Measurements from ENCODE around the gene EGFL7.

The EGFL7 gene

DNA sequence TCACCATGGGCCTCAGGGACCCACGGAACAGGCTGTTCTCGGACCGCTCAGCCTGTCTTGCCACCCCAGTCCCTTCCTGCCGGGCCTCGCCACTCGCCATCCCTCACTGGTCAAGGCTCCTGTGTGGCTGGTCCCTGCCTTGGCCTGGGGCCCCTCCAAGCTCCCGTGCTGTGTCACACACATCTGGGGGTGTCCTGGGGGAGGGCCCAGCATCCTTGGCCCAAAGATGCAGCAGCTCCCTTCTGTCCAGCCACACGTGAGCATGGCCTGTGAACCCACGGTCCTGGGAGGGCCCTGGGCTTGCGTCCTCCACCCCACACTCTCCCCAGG lies 425 bp upstream of the EGFL7 start:
- DNase-seq: no peak

DNA sequence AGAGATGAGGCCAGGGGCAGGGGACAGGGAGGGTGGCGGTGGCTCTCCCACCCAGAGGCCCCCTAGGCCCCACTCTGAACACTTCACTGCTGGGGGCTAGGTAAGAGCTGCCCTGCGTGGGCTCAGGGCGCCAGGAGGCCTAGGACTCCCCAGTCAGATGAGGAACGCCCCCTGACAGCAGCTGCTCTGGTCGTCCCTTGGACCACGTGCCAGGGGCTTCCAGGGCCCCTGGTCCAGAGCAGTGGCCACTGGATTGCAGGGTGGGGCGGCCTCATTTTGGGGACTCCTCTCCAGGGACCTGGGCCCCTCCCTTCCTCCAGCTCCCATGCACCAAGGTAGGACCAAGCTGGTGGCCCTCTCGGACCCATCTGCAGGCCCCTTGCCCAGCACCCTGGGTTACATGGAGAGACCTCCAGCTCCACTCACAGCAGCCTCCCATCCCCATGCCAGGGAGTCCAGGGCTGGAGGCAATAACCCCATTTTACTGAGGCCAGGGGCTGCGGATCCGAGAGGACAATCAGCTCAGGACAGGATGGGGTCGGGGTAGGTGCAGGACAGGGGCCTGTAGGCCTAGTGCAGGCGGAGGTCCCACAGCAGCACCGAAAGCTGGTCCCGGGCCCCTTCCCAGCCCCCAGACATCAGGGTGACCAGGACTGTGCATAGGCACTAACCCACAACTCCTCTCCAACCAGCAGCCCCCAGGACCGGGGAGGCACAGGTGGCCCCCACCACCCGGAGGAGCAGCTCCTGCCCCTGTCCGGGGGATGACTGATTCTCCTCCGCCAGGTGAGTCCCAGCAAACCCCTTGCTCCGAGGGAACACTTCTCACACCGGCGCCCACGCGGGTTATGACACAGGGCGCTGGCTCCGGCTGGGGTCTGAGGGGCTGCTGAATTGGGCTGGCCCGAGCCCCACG lies 1.5 kb downstream of the EGFL7 start:
- no peak for DNase-seq

DNA sequence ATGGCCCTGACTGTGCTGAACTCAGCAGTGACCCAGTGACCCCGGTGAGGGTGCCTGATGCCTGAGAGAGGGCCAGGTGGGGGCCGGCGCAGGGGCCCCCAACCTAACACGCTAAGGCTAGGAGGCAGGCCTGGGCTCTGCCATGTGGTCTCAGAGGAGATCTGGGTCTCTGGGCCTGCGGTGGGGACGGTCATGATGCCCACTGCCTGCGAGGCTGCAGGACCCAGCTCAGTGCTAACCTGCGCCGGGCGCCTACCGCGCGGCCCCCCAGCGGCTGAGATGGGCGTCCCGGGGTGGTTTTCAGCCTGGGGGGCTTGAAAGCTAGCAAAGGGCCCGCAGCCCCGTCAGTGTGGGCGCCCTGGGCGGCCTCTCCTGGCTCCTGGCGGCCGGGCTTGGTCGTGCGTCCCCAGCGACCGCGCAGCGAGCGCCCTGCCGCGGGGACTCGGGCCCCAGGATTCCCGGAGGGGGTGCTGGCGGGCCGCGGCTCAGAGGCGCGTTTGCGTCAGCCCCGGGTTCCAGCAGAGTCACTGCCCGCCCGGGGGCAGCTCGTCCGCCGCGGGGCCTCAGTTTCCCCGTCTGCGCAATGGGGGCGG lies 2.5 kb downstream of the EGFL7 start:
- no peak for DNase-seq

DNA sequence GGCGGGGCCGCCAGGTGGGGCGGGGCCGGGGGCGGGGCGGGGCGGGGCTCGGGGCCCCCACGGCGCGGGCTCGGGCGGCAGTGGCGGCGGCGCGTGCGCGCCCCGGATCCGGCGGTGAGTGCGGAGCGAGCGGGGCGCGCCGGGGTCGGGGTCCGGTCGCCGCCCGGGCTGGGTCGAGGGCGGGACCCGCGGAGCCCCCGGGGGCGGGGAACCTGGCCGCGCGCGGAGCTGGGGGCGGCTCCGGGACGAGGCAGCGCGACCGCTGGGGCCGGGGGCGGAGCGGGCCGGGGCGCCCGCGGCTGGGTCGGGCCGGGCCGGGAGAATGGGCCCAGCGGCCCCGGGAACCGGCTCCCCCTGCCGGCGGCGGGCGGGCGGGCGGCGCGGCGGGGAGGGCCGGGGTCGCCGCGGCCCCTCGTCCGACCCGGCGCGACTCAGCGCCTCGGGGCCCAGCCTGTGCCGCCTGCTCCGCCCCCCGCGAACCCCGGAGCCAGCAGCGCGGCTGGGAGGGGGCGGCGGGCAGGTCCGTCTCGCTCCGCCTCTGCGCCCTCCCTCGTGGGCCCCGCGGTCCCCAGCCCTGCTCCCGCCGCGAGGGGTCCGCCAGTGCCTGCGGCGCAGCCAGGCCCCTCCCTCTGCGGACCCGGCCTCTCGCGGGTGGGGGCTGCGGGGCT lies 3.1 kb downstream of the EGFL7 start:
- DNase-seq: no peak

GRCh38 chr9:136666372-136667213 lies 3.9 kb downstream of the EGFL7 start:
- DNase-seq: no peak

DNA sequence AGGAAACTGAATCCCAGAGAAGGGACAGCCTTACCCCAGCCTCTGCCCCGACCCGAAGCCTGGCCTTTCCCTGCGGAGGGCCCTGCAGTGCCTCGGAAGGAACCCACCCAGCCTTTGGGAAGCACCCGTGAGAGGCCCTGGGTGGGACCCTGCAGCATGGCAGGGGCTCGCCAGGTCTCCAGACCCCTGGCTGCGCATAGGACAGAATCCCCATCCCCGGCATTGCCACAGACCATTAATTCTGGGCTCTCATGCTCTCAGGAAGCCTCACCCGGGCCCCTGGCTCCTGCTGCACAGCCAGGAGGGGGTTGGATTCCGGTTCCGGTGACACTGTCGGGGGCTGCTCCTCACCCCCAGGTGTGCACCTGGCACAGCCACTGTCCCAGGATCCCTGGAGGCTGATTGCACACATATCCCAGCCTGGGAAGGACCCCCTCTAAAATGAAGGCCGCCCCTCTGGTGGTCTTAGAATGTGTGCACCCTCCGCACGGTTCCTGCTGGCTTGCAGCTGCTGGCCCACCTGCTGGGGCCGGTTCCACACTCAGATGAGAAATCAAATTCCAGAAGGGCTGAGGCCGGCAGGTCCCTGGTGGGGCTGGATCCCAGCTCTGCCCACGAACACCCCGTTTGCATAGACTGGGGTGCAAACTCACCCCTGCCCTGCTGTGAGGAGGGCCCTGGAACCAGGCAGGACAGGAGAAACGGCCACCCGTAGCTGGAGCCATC lies 4.7 kb downstream of the EGFL7 start:
- no peak for DNase-seq

GRCh38 chr9:136667940-136668760 lies 5.4 kb downstream of the EGFL7 start:
- DNase-seq: no peak

DNA sequence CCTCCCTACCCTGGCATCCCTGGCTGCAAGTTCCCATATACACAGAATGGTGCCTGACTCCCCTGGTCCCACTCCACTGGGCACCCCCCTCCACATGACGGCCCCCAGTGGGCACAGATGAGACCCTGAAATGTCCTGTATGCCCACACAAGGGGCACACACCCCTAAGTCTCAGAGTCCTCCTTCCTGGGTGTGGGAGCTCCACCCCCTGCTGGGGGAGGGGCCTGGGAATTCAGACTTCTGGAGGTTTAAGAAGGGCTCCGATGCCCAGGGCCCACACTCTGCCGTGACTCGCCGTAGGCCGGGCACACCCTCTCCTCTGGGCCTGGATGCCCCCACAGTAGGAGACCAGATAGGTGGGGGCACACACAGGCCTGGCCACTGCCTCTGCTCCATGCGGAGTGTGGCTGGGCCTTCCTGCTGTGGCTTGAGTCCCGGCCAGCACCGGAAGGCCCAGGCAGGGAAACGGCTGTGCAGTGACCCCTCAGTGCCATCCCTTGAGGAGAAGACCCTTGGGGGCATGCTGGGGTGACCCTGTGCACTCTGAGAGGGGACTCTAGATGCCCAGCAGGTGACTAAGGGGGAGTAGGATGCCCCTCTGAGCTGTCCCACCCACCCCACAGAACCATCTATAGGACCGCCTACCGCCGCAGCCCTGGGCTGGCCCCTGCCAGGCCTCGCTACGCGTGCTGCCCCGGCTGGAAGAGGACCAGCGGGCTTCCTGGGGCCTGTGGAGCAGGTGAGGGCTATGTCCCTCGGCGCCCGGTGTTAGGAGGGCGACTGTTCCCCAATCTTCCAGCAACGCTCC lies 6.5 kb downstream of the EGFL7 start:
- DNase-seq: no peak

GRCh38 chr9:136669791-136670464 lies 7.2 kb downstream of the EGFL7 start:
- DNase-seq: no peak

DNA sequence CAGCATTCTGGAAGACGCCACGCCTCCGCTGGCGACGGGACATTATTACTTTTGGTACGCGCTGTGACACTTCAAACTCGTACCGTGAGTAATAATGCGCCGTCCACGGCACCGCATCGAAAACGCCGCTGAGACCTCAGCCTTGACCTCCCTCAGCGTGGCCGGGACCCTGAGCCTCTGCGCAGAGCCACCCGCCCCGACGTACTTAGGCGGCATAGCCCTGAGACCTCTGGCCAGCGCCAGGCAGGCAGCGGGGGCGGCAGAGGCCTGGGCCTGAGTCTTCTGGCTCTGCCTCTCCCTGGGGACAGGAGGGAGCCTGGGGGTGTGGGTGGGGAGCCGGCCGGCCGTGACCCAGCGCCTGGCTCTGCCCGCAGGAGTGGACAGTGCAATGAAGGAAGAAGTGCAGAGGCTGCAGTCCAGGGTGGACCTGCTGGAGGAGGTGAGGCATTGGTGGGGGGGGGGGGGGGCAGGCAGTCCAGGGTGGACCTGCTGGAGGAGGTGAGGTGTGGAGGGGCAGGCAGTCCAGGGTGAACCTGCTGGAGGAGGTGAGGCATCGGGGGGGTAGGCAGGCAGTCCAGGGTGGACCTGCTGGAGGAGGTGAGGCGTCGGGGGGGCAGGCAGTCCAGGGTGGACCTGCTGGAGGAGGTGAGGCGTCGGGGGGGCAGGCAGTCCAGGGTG lies 8.0 kb downstream of the EGFL7 start:
- no peak for DNase-seq

- no peak for DNase-seq
Measured at GRCh38 chr9:136671254-136671614, 8.5 kb downstream of the EGFL7 start.

DNA sequence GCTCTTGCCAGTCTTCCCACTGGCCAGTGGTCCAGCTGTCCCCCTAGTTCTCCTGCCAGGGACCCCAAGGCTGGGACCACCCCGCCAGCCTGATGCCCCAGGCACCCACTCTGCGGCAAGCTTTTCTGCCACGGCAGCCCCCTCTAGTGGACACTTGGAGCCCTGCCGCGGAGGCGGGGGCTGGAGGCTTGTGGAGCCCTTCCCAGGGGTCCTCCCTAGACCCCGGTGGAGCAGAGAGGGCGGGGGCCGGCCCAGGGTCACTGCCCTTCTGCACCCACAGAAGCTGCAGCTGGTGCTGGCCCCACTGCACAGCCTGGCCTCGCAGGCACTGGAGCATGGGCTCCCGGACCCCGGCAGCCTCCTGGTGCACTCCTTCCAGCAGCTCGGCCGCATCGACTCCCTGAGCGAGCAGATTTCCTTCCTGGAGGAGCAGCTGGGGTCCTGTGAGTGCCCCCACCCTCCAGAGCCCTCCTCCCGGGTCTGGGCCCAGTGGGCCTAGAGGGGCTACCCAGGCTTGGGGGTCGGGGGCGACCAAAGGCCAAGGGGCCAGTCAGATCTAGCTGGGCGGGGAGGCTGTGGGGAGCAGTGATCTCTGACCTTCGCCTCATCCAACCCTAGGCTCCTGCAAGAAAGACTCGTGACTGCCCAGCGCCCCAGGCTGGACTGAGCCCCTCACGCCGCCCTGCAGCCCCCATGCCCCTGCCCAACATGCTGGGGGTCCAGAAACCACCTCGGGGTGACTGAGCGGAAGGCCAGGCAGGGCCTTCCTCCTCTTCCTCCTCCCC lies 9.1 kb downstream of the EGFL7 start:
- DNase-seq: no peak

GRCh38 chr9:136672431-136673087 lies 9.8 kb downstream of the EGFL7 start:
- no peak for DNase-seq

DNA sequence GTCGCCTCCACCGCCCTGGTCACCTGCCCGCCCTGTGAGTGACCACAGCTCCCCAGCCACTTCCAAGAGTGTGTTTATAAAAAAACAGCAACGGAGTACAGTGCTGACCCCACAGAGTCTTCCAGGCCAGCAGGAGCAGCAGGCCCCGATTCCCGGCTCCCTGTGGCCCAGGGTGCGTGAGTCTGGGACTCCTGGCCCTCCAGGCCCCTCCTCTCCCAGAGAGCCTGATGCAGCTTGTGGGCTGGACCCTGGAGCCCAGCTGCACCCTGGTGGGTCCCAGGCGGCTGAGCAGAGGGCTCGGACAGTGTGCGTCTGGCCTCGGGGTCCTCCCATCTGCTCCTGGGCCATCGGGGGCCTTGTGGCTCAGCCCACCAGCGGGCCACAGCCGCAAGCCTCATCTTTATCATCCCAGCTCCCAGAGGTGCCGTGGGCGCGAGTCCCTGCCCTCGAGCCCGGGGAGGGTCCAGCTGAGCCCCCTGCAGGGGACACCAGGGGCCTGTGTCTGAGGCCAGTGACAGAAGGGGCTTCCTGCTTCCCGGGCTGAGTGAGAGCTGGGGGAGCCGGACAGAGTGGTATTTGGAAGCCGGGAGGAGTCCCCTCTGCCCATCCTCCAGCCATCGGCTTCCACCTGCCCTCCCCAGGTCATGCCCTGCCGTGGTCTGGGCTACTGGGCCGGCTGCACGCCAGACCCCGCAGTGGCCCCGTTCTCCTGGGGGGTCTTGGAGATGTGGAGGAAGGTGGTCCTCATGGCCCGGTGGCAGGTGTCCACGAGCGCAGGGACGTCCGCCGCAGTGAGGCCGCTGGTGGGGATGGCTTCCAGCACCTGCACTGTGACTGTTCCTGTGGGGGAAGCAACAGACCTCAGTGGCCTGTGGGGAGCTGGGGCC lies 10.6 kb downstream of the EGFL7 start:
- no peak for DNase-seq

- DNase-seq: no peak
Measured at GRCh38 chr9:136673975-136674785, 11.5 kb downstream of the EGFL7 start.

GRCh38 chr9:136674786-136675349 lies 12.2 kb downstream of the EGFL7 start:
- no peak for DNase-seq

All from stimulated activated CD4-positive, alpha-beta T cell treated with anti-CD3 and anti-CD28 coated beads, Interleukin-1b, Interleukin-23, amount 100 ng/mL, for 48 hours (primary cell).